Measurements from ENCODE around the gene DUSP3.

The DUSP3 gene

DNA sequence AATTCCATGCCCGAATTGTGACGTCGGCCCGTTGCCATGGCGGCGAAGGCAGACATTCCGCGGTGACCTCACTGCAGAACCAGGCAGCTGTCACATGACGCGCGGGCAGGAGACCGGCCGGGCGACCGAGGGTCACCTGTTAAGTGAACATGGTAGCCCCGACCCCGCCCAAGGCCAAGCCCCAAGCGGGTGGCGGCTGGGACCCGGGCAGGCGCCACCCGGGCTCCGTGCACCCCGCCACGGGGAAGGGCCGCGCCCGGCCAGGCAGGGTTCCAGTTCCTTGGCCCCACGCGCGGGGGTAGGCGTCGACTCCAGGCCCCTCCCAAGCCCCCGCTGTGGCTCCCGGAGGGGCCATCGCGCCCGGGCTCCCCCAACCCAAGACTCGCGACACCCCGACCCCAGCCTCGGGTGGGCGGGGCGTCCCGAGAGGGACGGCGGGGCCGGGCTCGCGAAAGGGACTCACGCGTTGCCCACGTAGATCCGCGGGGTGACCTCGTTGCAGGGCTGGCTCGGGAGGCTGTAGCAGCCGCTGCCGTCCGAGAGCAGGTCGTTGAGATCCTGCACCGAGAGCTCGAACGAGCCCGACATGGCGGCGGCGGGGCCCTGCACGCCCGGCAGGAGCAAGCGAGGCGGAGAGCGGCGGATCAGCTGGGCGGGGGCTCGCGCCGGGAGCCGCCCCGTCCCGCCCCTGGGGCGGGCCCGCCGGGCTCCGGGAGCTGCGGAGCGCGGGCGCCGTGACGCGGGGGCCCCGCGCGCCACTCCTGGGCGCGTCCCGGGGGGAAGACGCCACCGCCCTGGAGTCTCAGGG, at the start of gene DUSP3:
Gene DUSP3, minus strand, starts transcription at position 641 of the 808 bp plus-strand sequence. Its CDS starts 53 bp downstream, at position 588.
- DNase-seq (ENCODE audit: low spot score): peak; percentile 96

DNA sequence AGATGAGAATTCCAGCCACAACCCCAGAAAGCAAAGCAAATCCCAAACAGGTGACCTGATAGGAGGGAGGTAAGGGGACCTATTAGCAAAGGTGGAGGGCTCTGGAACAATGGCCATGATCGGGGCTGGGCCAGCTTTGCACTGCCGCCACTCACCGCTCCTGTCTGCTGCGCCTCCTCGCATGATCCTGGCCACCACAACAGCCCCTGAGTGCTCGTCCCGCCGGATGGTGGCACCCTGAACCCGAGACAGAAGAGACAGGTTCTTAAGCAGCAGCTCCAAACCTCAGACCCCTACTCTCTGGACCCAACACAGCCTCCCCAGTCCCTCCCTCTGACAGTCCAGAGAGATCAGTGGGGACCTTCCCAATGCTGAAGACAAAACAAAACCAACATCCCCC, 48.8 kb upstream of the DUSP3 start:
- no peak for DNase-seq (ENCODE audit: low spot score)

DNA sequence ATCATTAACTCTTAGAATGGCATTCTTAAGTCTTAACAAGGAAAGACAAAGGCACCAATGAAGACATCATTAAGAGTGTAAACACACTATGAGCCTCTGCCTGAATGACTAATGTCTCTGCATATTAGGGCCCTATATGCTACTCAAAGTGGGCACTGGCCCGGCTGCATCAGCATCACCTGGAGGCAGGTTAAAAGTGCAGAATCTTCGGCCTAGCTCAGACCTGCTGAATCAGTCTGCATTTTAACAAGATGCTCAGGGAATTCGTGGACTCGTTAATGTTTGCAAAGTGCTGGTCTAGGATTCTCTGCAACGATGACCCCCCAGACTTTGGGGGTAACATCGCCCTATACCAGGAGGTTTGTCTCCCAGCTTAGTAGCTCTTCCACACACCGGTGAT, 47.4 kb upstream of the DUSP3 start:
- DNase-seq (ENCODE audit: low spot score): no peak

DNA sequence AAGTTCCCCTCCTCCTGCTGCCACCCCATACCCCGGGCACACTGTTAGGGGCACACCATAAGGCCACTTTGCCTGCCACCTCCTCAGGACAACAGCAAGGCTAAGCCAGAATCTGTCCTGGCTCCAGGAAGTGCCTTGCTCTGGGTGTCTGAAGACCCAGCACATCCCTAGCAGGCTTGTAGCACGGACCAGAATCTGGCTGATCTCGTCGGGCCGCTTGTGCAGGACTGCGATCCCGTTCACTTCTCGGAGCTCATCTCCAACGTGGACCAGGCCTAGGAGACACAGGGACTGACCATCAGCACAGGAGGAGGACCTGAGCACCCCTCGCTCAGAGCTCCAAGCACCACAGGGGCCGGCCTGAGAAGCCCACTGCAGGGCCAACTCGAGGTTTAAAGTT, 46.8 kb upstream of the DUSP3 start:
- no peak for DNase-seq (ENCODE audit: low spot score)

DNA sequence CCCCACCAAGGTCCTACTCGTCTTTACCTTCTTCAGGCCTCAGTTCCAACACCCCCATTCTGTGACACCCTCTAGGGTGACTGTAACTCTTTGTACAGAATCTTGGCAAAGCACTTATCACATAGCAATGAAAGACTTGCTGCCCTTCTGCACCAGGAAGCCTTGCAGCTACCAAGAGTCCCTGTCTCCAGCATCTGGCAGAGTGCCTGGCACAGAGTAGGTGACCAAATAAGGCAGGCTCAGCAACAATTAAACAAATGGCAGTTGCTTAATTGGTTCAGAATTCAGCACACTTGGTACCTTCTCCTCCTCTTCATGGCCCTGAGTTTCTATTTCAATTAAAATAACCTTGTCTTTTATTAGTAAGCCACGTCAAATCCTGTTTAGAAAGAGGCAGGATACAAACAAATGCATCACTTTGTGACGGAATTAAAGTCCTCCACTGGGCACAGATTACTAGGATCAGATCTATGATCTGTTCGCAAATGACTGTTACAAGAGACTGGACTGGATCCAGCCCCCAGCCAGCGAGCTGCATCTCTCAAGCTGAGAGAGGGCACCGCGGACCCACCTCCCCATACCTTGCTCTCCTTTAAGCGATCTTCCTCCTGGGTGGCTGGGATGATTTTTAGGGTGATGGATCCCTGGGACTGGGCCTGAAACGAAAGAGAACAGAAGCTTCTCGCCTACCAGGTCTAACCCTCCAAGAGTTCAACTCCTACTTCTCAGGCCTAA, 44.7 kb upstream of the DUSP3 start:
- DNase-seq (ENCODE audit: low spot score): no peak

DNA sequence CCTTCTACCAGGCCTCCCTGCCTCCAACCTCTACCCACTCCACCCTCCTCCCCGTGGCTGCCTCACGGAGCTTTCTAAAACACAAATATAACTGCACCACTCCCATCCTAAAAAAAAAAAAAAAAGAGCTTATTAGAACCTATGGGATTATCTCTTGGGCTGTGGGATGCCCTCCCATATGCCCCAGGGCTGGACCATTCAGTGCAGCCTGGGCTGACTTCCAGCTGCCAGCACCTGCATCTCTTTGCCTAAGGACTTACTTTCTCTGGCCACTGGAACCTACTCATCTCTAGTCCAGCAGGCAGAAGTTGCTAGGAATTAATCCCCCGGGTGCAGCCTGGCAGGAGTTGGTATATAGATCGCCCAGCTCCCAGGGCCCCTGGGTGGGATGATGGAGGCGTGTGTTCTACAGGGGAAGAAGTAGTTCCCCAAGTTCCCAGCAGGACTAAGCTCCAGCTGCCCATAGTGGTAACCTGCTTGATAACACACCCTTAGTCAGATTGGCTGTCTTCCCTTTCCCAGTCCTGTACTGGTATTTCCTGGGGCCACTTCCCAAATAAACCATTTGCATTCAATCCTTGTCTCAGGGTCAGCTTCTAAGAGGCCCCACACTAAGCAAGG, 43.9 kb upstream of the DUSP3 start:
- DNase-seq (ENCODE audit: low spot score): no peak

DNA sequence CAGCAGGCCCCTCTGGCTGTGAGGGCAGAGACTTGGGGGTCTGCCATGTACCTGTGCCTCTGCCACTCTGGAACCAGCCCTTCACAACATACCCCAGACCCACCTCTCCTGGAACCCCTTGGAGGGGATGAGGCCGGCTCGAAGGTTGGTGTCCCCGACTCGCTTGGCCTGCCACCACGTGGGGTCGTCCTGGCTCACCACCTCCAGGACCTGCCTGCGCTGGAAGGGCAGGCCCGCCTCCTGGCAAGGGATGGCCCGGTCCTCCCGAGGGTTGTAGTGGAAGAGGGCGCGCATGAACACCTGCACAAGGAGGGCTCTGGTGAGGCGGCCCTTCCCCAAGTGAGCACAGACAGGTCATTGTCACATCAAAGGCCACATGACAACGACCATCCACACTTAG, 42.0 kb upstream of the DUSP3 start:
- no peak for DNase-seq (ENCODE audit: low spot score)

DNA sequence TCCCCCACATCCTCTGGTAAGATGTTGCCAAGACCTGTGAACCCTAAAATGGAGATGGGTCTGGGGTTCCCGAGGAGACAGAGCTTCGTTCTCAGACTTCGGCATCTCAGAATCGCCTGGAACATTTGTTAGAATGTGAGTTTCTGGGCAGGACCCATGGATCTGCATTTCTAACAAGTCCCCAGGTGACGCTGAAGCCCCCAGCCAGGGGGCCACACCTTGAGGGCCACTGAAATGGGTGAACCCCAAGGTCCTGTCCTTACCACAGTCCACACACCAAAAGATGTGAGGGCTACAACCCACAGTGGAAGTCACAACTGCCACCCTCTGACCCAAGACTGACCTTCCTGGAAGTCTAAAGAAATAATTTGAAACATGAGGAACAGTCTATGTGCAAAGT, 40.2 kb upstream of the DUSP3 start:
- no peak for DNase-seq (ENCODE audit: low spot score)

DNA sequence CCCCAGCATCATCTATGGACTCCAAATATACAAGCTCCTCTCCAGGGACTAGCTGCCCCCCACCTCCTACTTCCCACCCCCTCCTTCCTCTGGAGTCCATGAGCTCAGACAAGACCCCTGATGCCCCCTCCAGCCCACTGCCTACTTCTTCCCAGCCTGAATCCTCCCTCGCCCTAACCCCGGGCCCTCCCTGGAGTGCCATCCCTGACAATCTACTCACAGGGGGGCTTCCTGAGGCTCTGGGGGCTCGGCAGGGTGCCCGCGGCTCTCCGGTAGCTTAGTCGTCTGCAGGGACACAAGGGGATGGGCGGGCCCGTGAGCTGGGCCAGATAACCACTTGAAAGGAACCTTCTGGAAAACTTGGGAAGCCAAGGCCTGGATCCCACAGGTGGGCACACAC, 39.0 kb upstream of the DUSP3 start:
- DNase-seq (ENCODE audit: low spot score): no peak

DNA sequence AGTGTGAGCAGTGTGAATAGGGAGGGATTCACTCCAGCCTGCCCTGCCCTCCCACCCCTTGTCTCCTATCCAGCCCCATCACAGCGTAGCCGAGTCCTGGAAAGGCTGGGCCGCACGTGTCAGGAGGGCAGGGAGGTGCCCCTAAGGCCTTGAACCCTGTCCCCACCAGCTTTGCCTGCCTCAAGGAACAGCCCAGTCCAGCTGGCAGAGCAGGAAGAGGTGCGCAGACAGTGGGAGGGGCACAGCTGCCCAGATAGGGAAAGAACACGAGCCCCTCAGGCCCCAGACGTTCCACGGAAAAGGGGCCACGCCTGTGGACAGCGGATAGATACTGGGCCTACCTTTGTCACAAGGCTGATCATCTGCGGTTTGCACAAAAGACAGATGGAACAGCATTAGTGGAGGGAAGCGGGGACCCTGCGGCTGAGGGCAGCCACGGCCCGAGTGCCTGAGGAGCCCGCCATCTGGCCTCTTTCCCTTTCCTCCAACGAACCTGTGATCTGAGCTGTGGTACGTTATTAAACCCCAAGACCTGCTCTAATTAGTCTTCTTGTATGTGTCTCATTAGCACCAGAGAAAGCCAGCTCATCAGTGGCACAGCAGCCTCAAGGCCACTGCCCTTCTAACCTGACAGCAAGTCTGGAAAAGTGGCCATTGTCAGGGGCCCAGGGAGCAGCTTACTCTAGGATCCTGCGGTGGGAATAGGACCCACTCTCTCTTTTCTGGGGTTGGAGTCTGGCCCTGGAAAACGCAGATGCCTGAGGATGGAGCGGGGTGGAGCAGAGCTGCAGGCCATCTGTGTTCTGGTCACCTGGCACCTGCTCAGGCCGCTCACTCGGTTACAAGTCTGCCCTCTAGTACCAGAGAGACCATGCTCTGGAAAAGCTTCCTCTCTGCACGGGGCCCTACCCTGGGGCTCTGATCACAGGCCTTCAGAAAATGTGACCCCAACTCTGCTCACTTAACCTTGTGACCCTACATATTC, 37.9 kb upstream of the DUSP3 start:
- DNase-seq (ENCODE audit: low spot score): no peak

DNA sequence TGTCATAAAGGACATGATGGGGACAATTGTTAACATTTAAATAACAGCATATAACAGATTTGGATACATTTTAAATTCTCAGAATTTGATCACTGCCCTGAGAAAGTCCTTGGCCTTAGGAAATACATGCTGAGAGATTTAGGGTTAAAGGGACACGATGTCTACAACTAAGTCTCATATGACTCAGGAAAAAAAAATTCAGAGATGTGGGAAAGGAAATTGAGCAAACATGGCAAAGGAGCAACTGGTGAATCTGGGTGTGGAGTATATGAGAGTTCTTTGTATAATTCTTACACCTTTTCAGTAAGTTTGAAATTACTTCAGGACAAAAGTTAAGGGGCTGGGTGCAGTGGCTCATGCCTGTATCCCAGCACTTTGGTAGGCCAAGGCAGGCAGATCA, 35.9 kb upstream of the DUSP3 start:
- DNase-seq (ENCODE audit: low spot score): no peak

DNA sequence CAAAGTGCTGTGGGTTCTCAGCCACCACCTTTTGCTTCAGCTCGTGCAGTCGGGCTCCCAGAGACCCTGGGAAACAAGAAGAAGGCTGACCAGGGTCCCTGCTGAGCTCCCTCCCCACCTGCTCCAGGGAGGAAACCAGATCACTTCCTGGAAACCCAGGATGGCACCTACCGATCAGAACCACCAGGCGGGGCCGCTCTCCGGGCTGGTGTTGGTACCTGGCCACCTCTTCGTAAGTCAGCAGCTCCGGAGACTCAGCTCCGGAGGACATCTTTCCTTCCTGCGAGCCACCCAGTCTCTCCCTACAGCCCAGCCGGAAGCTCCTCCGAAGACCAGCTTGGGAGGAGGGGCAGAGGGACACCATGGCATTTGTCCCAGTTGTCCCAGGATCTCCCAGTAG, 35.2 kb upstream of the DUSP3 start:
- DNase-seq (ENCODE audit: low spot score): peak; percentile 60

DNA sequence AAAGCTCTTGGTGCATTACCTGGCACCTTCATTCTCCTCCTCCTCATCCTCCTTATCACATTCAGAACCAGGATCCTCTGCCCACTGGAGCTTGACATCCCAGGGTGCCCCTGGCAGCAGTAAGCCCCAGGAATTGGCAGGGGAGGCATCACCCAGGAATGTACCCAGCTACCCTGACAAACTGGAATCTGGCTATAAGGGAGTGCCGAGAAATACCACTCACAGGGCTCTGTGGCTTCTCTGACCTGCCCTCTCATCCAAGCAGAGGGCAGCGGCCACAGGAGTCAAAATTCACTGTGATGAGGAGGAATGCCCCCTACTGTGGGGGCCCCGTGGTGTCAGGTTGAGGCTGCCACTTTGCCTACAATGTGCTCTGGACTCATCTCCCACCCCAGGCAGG, 34.6 kb upstream of the DUSP3 start:
- DNase-seq (ENCODE audit: low spot score): no peak

DNA sequence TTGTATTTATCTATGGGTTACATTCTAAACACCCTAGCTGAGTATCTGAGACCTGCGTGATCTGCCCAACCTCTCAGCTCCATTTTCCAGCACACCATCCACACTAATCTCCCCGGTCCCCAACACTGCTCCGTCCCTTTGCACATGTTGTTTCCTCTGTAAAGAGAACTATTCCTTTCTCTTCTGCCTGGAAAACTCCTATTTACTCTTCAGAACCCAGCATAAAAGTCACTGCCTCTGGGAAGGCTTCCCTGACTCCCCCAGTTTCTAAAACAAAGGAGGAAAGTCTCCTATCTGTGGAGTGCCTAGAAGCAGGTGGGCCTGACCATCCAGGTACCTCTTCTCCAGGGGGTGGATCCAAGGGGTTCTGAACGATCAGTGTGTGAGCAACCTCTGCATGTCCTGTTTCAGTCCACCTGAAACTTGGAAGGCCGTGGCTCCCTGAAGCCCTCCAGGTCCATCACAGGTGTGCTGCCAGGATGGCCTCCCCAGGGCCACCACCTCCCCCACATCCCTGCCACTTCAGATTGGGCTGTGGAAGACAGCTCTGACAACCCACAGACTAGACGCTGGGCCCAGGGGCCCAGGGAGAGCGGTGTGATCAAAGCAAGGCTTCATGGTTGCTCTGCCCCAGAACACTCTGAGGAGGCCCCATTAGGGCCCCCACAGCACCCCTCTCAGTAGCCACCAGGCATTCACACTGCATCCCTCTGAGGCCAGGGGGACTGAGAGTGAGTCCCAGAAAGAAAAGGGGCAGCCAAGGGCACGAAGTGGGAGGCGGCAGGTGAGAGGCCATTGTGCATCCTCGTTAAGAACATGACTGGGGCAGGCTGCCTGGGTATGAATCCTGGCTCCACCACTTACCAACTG, 33.9 kb upstream of the DUSP3 start:
- DNase-seq (ENCODE audit: low spot score): no peak

DNA sequence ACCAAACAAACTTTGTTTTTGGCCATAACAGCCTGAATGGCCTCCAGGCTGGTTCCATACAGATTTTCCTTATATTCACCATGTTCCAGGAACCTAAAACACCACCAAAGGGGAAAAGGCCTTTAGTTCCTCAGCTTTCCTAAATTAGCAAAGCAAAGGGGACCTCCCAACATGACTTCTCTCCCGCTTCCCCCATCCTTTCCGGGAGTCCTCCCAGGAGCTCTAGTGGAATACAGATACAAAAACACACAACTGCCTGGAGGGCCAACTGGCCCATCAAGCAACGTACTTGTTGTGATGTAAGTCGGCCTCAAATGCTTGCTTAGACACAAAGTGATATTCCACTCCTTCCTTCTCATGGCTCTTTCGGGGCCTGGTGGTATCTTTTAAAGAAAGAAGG, 32.0 kb upstream of the DUSP3 start:
- no peak for DNase-seq (ENCODE audit: low spot score)

DNA sequence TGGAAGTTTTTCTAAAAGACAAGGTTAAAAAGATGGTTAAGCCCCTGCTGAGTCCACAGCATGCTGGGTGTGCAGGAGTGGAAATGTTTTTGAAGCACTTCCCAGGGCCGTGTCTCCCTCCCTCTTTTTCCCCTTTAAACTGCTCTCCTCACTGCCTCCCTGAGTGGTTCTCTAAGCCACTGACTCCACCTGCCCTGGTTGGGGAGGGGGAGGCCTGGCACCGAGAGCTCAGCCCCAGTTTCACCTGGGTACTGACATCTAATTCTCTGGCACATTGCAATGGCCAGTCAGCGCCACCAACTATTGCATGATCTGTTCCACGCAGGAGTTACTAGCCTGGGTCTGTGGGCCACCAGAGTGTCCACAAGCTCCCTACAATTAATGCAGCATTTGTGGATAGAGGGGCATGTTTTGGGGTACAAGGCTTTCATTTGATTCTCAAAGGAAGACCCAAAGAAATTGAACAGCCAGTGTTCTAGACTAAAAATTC, 31.5 kb upstream of the DUSP3 start:
- DNase-seq (ENCODE audit: low spot score): no peak

DNA sequence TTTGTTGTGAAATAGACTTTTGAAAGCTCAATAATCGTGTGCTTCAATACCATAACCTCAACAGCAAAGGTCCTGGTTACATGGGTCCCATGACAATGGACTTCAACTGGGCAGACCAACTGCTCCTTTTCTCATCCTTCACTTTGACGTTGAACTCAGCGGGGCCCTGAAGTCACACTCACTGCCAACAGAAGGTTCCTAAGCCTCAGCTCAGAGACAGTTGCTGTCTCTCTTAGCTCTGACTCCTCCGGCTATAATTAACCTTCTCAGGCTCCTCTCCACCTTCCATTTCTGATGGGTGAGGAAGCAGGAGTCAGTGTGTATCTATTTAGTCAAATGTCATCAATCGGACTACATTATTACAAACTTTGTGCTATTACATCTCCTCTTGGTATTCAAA, 30.3 kb upstream of the DUSP3 start:
- no peak for DNase-seq (ENCODE audit: low spot score)

DNA sequence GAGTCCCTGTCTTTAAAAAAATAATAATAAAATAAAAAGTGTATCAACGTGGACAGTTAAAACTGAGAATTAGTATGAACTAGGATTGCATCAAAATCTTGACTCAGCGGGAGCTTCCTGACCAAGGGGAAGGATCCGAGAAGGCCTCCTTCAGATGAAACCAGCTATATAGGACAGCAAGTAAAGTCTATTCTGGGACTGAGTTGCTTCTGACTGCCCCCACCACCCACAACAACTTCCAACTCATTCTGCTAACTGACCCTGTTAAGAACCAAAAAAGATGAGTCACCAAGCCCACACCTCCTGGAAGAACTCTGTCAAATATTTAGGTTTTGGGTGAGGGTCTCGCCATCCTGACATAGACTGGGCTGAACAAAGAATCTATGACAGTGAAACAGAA, 29.3 kb upstream of the DUSP3 start:
- DNase-seq (ENCODE audit: low spot score): no peak

DNA sequence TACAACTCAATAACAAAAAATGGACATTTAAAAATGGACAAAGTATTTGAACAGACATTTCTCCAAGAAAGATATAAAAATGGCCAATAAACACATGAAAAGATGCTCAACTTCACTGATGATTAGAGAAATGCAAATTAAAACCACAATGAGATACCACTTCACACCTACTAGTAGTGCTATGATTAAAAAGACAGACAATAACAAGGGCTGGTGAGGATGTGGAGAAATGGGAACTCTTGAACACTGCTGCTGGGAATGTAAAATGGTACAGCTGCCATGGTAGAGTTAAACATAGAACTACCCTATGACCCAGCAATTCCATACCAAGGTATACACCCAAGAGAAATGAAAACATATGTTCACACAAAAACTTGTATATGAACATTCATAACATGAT, 26.3 kb upstream of the DUSP3 start:
- no peak for DNase-seq (ENCODE audit: low spot score)

DNA sequence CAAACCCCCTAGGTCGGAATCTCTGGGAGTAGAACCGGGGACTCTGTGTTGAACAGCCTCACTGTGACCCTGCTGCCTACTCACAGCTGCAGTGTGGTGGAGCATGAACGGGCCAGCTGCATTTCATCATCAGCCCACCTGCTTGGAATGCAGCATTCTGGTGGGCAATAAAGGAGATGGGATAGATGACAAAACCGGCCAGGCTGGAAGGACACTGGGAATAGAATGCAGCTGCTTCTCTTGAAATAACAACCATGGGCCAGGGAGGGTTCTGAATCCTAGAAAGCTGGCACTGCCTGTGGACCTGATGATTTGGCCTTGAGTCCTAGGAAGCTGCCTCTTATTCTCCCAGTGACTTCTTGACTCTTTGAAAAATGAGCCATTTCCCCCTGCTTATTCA, 25.0 kb upstream of the DUSP3 start:
- DNase-seq (ENCODE audit: low spot score): peak; percentile 63

DNA sequence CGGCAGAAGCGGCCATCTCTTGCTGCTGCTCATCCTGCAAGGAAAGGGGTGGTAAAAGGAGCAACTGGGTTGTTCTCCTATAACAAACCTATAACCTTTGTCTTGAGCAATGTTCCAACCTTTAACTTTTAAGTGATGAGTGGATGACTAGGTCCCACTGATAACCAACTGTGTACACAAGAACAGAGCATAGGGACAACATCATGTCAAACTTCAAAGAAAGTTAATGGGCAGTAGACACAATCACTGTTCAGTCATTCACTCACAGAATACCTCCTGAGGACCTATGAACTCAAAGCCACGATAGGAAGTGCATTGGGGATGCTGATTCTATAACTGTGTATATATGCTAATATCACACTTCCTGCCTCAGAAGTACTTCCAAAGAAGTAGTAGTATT, 23.1 kb upstream of the DUSP3 start:
- no peak for DNase-seq (ENCODE audit: low spot score)

Measured in iPS-NIHi11 (cell line).